ENCODE data around the gene DTL. TPM values are rescaled to one million over a fixed set of nuclear protein-coding genes. Genes with fewer than 3 reads are reported as not detected.
A peak's percentile ranks its signal among the peaks of the same experiment; 100 is the strongest.
"Not testable (repeated sequence)": the region's sequence is repeated elsewhere in the genome, so short reads cannot be mapped to it uniquely, and the experiment has no call there.

The DTL gene
- polyA plus RNA-seq, 3 donors = 16.9 to 24.3 (median 21.8) TPM

- no peak for DNase-seq (ENCODE audit: extremely low read depth in 1 of 11, low read depth in 9 of 11, low spot score in 4 of 11)
Observed at GRCh38 chr1:212024469-212025149, 10.9 kb upstream of the DTL start.

- not testable (repeated sequence) for DNase-seq (ENCODE audit: extremely low read depth in 1 of 11, low read depth in 9 of 11, low spot score in 4 of 11)
Observed at GRCh38 chr1:212027727-212028126, 7.8 kb upstream of the DTL start.

GRCh38 chr1:212030936-212031528 lies 4.5 kb upstream of the DTL start:
- DNase-seq (ENCODE audit: extremely low read depth in 1 of 11, low read depth in 9 of 11, low spot score in 4 of 11) = no peak

- no peak for DNase-seq (ENCODE audit: extremely low read depth in 1 of 11, low read depth in 9 of 11, low spot score in 4 of 11)
Observed at GRCh38 chr1:212034516-212035122, 929 bp upstream of the DTL start.

DNA sequence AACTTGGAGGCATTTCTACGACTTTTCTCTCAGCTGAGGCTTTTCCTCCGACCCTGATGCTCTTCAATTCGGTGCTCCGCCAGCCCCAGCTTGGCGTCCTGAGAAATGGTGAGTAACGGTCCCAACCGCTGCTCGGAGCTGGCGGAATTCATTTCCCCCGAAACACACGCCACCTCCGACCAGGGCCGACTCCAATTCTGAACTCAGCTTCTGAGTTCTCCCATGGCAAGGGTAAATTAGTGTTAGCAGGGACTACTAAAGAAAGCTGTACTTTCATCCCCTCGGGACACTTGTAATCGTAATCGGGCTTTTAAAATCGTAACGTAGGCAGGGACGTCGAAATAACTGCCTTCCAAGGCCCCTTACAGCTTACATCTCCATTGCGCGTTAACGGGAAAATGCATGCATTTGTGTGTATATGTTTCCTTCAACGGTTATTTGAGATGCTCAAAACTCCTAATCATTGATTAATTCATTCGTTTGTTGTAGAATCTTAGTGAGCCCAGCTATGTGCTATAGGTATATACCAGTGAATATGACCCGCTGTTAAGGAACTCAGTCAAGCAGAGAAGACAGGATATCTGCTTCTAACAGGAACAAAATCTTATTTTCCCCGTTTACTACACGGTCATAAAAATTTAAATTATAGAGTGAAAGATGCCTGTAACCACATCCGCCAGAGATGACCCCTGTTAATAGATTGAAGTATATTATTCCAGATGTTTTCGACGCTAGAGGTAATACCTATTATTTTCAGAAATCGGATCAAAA lies 472 bp downstream of the DTL start:
- peak in 1 of 11 donors; percentile 8 for DNase-seq (ENCODE audit: extremely low read depth in 1 of 11, low read depth in 9 of 11, low spot score in 4 of 11)

DNA sequence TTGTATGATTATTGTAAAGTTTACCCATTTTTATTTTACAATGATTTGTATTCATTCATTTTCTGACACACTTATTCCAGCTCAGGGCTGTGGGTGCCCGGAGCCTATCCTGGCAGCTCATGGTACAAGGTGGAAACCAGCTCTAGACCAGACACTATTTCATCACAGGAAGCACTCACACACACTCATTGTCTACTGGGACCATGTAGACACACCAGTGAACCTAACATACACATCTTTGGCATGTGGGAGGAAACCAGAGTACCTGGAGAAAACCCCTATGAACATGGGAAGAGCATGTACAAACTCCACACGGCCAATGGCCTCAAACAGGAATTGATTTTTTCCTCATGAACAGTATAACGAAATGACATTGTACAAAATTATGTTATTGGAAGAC lies 2.4 kb downstream of the DTL start:
- DNase-seq (ENCODE audit: extremely low read depth in 1 of 11, low read depth in 9 of 11, low spot score in 4 of 11) = no peak

DNA sequence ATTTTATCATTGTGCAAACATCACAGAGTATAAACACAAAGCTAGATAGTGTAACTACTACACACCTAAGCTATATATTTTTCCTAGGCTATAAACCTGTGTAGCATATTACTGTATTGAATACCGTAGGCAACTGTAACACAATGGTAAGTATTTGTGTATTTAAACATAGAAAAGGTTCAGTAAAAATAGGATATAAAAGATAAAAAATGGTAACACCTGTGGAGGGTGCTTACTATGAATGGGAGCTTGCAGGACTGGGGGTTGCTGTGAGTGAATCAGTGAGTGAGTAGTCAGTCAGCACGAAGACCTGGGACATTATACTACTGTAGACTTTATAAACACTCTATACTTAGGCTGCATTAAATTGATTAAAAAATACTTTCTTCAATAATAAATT lies 4.1 kb downstream of the DTL start:
- no peak for DNase-seq (ENCODE audit: extremely low read depth in 1 of 11, low read depth in 9 of 11, low spot score in 4 of 11)

- no peak for DNase-seq (ENCODE audit: extremely low read depth in 1 of 11, low read depth in 9 of 11, low spot score in 4 of 11)
Observed at GRCh38 chr1:212040629-212041412, 5.3 kb downstream of the DTL start.

DNA sequence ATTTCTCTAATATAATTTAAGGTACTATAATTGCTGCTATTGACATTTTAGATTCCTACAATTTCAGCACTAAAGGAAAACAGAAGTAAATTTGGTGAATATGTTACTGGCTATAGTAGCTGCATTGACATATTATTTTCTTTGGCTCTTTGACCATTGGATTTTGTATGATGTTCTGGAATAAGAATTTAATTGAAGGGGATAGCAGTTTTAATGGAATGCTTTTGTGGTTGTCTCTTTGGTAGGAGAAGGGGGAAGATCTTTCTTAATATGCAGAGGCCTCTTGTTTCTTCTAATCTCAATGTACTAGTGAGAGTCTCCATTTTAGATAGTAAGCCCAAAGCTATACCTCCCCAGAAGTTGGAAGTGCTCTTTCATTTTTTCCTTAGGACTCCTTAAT lies 6.9 kb downstream of the DTL start:
- DNase-seq (ENCODE audit: extremely low read depth in 1 of 11, low read depth in 9 of 11, low spot score in 4 of 11) = no peak

GRCh38 chr1:212044851-212045250 lies 9.3 kb downstream of the DTL start:
- DNase-seq (ENCODE audit: extremely low read depth in 1 of 11, low read depth in 9 of 11, low spot score in 4 of 11) = no peak

DNA sequence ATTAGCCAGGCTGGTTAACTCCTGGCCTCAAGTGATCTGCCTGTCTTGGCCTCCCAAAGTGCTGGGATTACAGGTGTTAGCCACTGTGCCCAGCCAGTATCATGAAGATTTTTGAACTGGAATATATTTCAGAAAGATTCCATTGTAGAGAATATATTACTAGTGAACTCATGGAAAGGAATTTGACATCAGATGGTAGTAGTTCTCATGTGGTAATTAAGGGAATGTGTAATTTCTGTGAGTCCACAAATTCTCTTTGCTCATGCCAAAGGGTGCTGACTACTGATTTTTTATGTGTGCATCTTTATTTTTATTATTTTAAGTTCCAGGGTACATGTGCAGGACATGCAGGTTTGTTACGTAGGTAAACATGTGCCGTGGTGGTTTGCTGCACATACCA lies 10.4 kb downstream of the DTL start:
- no peak for DNase-seq (ENCODE audit: extremely low read depth in 1 of 11, low read depth in 9 of 11, low spot score in 4 of 11)

DNA sequence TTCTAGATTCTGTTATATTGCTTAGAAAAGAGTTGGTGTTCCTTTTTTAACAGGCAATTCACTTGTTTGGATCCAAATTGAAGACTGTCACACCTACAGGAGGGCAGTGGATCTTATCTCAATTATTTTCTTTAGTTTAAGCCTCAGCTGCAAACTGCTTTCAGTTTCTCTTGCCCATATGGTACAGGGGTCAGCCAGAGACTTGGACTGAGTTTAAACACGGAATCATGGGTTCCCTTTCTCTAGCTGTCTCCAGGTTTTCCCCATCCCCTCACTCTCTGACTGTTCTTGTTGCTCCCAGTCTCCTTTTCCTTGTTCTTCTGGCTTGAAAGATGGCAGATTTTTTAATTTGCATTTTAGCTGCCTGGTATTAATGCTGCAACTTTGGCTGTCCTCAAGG lies 18.4 kb downstream of the DTL start:
- DNase-seq (ENCODE audit: extremely low read depth in 1 of 11, low read depth in 9 of 11, low spot score in 4 of 11) = no peak

- DNase-seq (ENCODE audit: extremely low read depth in 1 of 11, low read depth in 9 of 11, low spot score in 4 of 11) = no peak
Observed at GRCh38 chr1:212055333-212055732, 19.8 kb downstream of the DTL start.

DNA sequence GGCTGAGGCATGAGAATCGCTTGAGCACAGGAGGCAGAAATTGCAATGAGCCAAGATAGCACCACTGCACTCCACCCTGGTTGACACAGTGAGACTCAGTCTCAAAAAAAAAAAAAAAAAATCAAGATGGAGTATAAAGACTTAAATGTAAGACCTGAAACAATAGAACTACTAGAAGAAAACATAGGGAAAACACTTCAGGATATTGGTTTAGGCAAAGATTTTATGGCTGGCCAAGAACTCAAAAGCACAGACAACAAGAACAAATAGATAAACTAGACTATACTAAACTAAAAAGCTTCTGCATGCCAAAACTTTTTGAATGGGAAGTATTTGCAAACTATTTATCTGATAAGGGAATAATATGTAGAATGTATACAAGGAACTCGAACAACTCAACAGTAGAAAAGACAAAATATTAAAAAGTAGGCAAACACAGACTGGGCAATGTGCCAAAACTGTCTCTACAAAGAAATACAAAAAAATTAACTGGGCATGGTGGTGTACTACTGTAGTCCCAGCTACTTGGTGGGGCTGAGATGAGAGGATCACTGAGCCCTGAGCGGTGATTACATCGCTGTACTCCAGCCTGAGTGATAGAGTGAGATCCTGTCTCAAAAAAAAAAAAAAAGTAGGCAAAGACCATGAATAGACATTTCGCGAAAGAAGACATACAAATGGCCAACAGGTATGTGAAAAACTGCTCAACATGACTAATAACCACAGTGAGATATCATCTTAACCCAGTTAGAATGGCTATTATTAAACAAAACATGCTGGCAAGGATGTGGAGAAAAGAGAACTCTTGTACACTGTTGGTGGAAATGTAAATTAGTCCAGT lies 25.3 kb downstream of the DTL start:
- DNase-seq (ENCODE audit: extremely low read depth in 1 of 11, low read depth in 9 of 11, low spot score in 4 of 11) = no peak

DNA sequence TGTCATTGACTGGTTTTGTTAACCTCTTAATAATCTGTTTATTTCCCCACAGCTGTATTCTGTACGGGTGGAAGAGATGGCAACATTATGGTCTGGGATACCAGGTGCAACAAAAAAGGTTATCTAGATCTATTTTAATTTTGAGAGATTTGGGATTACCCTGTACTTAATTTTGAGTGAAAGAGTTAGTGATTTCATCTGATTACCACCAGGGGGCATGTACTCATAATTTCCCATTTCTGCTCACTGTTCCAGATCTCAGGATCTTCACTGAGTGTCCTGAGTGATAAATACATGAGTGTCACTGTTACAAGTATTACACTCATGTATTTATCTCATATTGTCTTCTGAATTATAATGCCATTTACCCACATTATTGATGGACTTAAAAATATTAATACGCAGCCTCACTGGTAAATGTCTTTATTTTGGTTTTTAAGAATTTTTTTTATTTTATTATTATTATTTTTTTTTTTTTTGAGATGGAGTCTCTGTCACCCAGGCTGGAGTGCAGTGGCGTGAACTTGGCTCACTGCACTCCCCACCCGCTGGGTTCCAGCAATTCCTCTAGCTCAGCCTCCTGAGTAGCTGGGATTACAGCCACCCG lies 27.4 kb downstream of the DTL start:
- peak in 4 of 11 donors; percentile 6 to 18 (median 14) for DNase-seq (ENCODE audit: extremely low read depth in 1 of 11, low read depth in 9 of 11, low spot score in 4 of 11)

DNA sequence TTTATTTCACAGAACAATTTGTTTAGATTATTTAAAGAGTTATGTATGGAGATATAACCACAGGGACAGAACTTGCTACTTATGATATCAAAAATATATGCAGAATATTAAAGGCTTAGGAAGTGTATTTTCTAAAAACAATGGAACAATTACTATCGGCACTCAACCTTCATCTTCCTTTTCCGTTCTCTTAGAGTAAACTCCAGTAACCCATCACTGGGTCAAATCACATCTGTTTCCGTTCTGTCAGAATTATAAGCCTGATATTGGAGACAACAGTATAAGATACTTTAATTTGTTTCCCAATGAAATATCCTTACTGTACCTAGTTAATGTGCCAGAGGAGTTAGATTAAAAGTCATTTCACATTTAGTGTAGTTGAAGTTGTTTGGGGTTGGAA lies 32.2 kb downstream of the DTL start:
- peak in 4 of 11 donors; percentile 13 to 30 (median 22) for DNase-seq (ENCODE audit: extremely low read depth in 1 of 11, low read depth in 9 of 11, low spot score in 4 of 11)

DNA sequence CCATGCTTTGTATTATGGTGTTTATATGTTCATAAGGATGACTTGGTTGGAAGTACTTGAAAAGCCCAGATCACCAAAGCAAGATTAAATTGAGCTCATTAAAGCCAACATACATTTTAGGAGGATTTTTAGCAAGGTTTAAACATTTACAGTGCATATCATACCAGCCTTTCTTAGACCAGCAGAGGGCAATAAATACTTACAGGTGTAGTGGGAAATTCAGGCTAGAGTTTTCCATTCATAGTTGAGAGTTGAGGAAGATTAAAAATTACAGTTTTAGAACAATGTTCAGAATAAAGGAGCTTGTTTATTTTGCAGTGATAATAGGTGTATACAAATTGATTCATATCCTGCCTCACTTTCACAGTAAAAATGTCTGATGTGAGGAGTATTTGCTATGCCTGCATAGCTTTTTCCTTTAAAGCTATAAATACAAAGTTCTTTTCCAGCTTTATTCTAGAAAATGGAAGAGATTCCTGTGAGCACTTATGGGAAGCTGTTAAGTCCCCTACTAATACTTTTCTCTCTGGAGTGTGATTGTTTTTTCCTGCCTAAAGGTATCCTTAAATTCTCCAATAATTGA lies 35.3 kb downstream of the DTL start:
- peak in 7 of 11 donors; percentile 19 to 45 (median 28) for DNase-seq (ENCODE audit: extremely low read depth in 1 of 11, low read depth in 9 of 11, low spot score in 4 of 11)

DNA sequence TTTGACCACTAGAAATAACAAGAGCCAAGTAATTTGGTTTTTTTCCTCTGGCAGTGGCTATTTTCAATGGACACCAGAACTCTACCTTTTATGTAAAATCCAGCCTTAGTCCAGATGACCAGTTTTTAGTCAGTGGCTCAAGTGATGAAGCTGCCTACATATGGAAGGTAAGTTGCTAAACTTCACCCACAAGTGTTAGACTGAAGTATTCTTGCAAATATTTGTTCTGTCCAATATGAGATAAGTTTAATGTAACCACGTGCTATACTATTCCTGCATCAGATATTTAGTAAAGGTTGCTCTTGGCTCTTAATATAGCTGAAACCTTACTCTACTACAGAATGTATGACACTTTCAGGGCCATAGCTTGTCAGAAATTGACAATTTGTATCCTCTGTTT lies 36.5 kb downstream of the DTL start:
- DNase-seq (ENCODE audit: extremely low read depth in 1 of 11, low read depth in 9 of 11, low spot score in 4 of 11) = no peak

Measured in renal cortex interstitium (tissue), 11 donors.